HuH-7 (cell line): ENCODE data around the gene DUXA.

Source experiments
- DNase-seq: peaks from one replicate; pipeline ENCODE4 v3.0.0; 2011; ENCODE audit warnings: low spot score

The DUXA gene

GRCh38 chr19:57105976-57106721 lies 61.1 kb downstream of the DUXA start:
- DNase-seq, result no peak
